Panc1 (cell line): ENCODE measurements around the gene FANCI. TPM values are rescaled to one million over a fixed set of nuclear protein-coding genes. Genes with fewer than 3 reads are reported as not detected.

Experiments
- ATAC-seq: fragments of 200-7000 bp; cut with Tn5 transposase; 2 replicates; pipeline ENCODE4 v1.9.1; 2020; ENCODE audit warnings: mild to moderate bottlenecking, moderate library complexity
- BruUV-seq: library from RNA; stranded (reverse); fragments of 400-500 nt; replicated peaks from 2 replicates; lab custom pipeline; 2021; lab: Mats Ljungman, UMichigan
- CTCF ChIA-PET: fragments of 300-600 bp; sonication (Branson Sonifier 250); formaldehyde crosslinking; loops from one replicate; lab custom pipeline; 2022; ENCODE audit warnings: antibody characterized with exemption; lab: Charles Lee
- POLR2A ChIA-PET: fragments of 300-600 bp; sonication (Branson Sonifier 250); formaldehyde crosslinking; loops from one replicate; lab custom pipeline; 2022; ENCODE audit warnings: antibody characterized with exemption; lab: Charles Lee
- DNase-seq: peaks from one replicate; pipeline ENCODE4 v3.0.0-alpha.2; 2010; ENCODE audit warnings: low read depth, low spot score
- H3K27ac ChIP-seq: 2 replicates; pipeline ENCODE4 v1.5.1; 2011; ENCODE audit warnings: mild to moderate bottlenecking, low read length, inconsistent platforms
- H3K27me3 ChIP-seq: fragments of 200-500 bp; sonication (Bioruptor generic); 2 replicates; pipeline ENCODE4 v1.6.0; 2014; ENCODE audit warnings: low read length, inconsistent platforms; ENCODE audit not compliant: control insufficient read depth, insufficient read depth
- H3K36me3 ChIP-seq: fragments of 200-500 bp; sonication (Bioruptor generic); 2 replicates; pipeline ENCODE4 v1.5.1; 2014; ENCODE audit warnings: inconsistent platforms, mild to moderate bottlenecking, low read length, moderate library complexity; ENCODE audit not compliant: control insufficient read depth, insufficient read depth
- H3K4me1 ChIP-seq: 2 replicates; pipeline ENCODE4 v1.5.1; 2011; ENCODE audit warnings: inconsistent platforms, mild to moderate bottlenecking, low read length, moderate library complexity; ENCODE audit not compliant: control insufficient read depth, insufficient read depth
- H3K4me3 ChIP-seq, 2 experiments: 2 replicates each; pipeline ENCODE4 v1.5.1; 2011 to 2012; ENCODE audit warnings: low read depth in 2 of 2, low read length in 2 of 2, mild to moderate bottlenecking in 2 of 2, inconsistent platforms in 1 of 2, moderate library complexity in 1 of 2
- H3K9me3 ChIP-seq: fragments of 200-500 bp; sonication (Bioruptor generic); 2 replicates; pipeline ENCODE4 v1.5.1; 2014; ENCODE audit warnings: low read depth, mild to moderate bottlenecking, inconsistent platforms, low read length, moderate library complexity; ENCODE audit not compliant: control insufficient read depth, insufficient read depth
- POLR2AphosphoS5 ChIP-seq: IDR thresholded peaks from 2 replicates; pipeline ENCODE4 v1.6.1; 2012; ENCODE audit warnings: mild to moderate bottlenecking, low read depth, low read length, moderate library complexity
- SIN3A ChIP-seq: IDR thresholded peaks from 2 replicates; pipeline ENCODE4 v1.6.1; 2012; ENCODE audit warnings: low read depth, mild to moderate bottlenecking, low read length, moderate library complexity, borderline replicate concordance; ENCODE audit not compliant: insufficient read depth
- TCF7L2 ChIP-seq: IDR thresholded peaks from 2 replicates; pipeline ENCODE4 v1.6.1; 2011; ENCODE audit warnings: mild to moderate bottlenecking, low read depth, low read length, inconsistent platforms
- in situ Hi-C: cut with HindIII; loops from 2 replicates; pipeline ENCODE4 v1.10.0; 2016; ENCODE audit warnings: low sequenced_read_pairs, low pct_unique_long_range_greater_than_20kb
- intact Hi-C: fragments of 100-400 bp; cut with micrococcal nuclease; formaldehyde crosslinking; loops from one replicate; pipeline ENCODE4 v1.10.0; 2022; ENCODE audit not compliant: unreplicated experiment
- total RNA-seq: library from RNA; stranded (reverse); gene quantifications from one replicate; pipeline ENCODE4 v1.2.1, GENCODE V29; 2021; ENCODE audit not compliant: unreplicated experiment
- TF ChIP-seq, protein P1 (sequence below), 2 experiments: IDR thresholded peaks; 2 replicates each; pipeline ENCODE4 v1.6.1; 2011 to 2012; ENCODE audit warnings: low read depth in 2 of 2, control low read depth in 1 of 2, low read length in 1 of 2, mild to moderate bottlenecking in 1 of 2, moderate library complexity in 1 of 2; ENCODE audit not compliant: insufficient read depth in 1 of 2
- TF ChIP-seq, protein P2 (sequence below): fragments of 450-650 bp; IDR thresholded peaks from 2 replicates; pipeline ENCODE4 v1.5.1; 2017; ENCODE audit warnings: mild to moderate bottlenecking

Gene FANCI
- total RNA-seq, 1 experiment from 2014 or later = 96.2 TPM

DNA sequence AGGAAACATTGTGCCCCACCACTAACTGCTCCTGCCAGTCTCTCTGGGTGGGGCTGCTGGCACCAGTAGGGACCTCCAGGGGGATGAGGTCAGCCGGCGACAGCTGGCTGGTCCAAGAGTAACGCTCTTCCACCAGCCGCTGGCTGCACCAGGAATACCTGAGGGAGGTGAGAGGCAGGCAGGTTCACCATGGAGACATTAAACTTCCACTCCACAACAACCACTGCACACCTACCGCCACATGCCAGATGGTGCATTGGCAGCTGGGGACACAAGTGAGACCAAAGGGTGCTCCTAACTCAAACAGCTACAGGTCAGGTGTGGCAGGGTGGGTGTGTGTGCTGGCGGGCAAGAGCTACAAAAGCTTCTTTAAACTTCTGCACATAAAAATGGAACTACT is 86.3 kb downstream of the FANCI start:
- in situ Hi-C loops = no loop called here
- Histone ChIP-seq H3K4me3 (no peak overlapping the region), H3K36me3 (peaks cover 57% of the 10 kb centered on the region), H3K27me3 (no peaks in the 10 kb centered on the region), H3K9me3 (no peaks in the 10 kb centered on the region), H3K4me1 (peaks cover 26% of the 10 kb centered on the region), H3K27ac (no peak overlapping the region)
- TF ChIP-seq, protein P1, sequence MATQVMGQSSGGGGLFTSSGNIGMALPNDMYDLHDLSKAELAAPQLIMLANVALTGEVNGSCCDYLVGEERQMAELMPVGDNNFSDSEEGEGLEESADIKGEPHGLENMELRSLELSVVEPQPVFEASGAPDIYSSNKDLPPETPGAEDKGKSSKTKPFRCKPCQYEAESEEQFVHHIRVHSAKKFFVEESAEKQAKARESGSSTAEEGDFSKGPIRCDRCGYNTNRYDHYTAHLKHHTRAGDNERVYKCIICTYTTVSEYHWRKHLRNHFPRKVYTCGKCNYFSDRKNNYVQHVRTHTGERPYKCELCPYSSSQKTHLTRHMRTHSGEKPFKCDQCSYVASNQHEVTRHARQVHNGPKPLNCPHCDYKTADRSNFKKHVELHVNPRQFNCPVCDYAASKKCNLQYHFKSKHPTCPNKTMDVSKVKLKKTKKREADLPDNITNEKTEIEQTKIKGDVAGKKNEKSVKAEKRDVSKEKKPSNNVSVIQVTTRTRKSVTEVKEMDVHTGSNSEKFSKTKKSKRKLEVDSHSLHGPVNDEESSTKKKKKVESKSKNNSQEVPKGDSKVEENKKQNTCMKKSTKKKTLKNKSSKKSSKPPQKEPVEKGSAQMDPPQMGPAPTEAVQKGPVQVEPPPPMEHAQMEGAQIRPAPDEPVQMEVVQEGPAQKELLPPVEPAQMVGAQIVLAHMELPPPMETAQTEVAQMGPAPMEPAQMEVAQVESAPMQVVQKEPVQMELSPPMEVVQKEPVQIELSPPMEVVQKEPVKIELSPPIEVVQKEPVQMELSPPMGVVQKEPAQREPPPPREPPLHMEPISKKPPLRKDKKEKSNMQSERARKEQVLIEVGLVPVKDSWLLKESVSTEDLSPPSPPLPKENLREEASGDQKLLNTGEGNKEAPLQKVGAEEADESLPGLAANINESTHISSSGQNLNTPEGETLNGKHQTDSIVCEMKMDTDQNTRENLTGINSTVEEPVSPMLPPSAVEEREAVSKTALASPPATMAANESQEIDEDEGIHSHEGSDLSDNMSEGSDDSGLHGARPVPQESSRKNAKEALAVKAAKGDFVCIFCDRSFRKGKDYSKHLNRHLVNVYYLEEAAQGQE (IDR thresholded peaks at IDR 0.05; ENCODE audit: insufficient read depth in 1 of 2, low read depth in 2 of 2, low read length in 1 of 2) = no peak
- TF ChIP-seq, protein P2, sequence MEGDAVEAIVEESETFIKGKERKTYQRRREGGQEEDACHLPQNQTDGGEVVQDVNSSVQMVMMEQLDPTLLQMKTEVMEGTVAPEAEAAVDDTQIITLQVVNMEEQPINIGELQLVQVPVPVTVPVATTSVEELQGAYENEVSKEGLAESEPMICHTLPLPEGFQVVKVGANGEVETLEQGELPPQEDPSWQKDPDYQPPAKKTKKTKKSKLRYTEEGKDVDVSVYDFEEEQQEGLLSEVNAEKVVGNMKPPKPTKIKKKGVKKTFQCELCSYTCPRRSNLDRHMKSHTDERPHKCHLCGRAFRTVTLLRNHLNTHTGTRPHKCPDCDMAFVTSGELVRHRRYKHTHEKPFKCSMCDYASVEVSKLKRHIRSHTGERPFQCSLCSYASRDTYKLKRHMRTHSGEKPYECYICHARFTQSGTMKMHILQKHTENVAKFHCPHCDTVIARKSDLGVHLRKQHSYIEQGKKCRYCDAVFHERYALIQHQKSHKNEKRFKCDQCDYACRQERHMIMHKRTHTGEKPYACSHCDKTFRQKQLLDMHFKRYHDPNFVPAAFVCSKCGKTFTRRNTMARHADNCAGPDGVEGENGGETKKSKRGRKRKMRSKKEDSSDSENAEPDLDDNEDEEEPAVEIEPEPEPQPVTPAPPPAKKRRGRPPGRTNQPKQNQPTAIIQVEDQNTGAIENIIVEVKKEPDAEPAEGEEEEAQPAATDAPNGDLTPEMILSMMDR = no peak
- no peak for DNase-seq
- ATAC-seq = no peak
- intact Hi-C loops = no loop called here
- BruUV-seq = no TSS peak
- ChIA-PET CTCF (no interaction called here), POLR2A (interaction anchor here (0.6 to 1.1 kb wide), 2 partner anchors 42 to 124 kb away, joined by 3 to 7 read pairs; no protein-coding TSS in a partner anchor)

DNA sequence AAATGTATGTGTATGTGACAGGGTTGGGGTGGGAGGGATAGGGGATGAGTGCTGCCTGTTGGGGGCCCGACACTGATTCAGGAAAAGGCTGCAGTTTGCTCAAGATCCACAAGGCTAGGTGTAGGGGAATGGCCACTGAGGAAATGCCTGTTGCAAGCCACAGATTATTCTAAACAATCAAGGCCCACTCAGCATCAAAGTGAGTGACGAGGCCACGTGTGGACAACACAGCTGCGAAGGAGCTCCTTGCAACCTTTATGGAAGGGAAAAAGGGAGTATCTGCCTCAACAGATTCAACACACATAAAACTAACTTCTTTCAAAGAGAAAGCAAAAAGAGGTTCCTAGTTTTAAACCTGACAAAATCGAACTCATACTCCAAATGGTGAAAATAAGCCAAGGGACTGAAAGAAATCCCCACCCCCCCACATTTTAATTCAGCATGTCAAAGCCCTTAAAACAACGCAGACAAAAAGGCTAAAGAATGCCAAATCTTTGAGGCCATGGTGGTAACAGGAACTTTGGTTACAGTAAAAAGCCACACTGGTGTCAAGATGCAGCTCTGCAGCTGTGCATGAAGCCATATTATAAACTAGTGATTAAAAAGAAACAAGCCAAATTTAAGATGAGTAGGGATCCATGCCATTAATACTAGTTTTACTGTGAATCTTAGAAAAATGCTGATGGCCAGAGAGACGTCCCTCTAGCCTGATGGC is 87.3 kb downstream of the FANCI start:
- POLR2A ChIA-PET = no interaction called here
- peaks cover 53% of the 10 kb centered on the region for H3K36me3 ChIP-seq
- TF ChIP-seq, protein P2 = no peak
- TF ChIP-seq TCF7L2 (no peak), SIN3A (no peak), POLR2AphosphoS5 (no peak)
- TF ChIP-seq, protein P1 (IDR thresholded peaks at IDR 0.05; ENCODE audit: insufficient read depth in 1 of 2, low read depth in 2 of 2, low read length in 1 of 2) = no peak
- CTCF ChIA-PET = no interaction called here
- H3K4me3 ChIP-seq = no peak overlapping the region
- no TSS peak for BruUV-seq
- intact Hi-C loops = no loop called here
- H3K4me1 ChIP-seq = peaks cover 29% of the 10 kb centered on the region
- H3K27me3 ChIP-seq = no peaks in the 10 kb centered on the region
- DNase-seq (no peak), ATAC-seq (no peak)
- no peak overlapping the region for H3K27ac ChIP-seq
- no peaks in the 10 kb centered on the region for H3K9me3 ChIP-seq
- in situ Hi-C loops = no loop called here
